ENCODE measurements around the gene ZSCAN16.

GRCh38 chr6:28172006-28172405, 47.6 kb downstream of the ZSCAN16 start:
- TF ChIP-seq CTCF (IDR thresholded peaks at IDR 0.05), result no peak
- TF ChIP-seq EZH2 (IDR thresholded peaks at IDR 0.05; ENCODE audit: borderline replicate concordance, insufficient read depth, low read depth, low read length, poor library complexity, severe bottlenecking), result no peak

Measured in B cell (primary cell).